ENCODE data around the gene CEND1. TPM values are rescaled to one million over a fixed set of nuclear protein-coding genes. Genes with fewer than 3 reads are reported as not detected.

Gene CEND1
- polyA plus RNA-seq, 1 experiment: 0.55 TPM

- Histone ChIP-seq H3K27ac (ENCODE audit: low read depth, low read length) (no peak overlapping the region), H3K27me3 (ENCODE audit: control insufficient read depth, insufficient read depth, low read length) (no peaks in the 10 kb centered on the region), H3K9me3 (ENCODE audit: control insufficient read depth, insufficient read depth, low read length) (no peaks in the 10 kb centered on the region; the same call in 1 of the 2 replicates), H3K4me3 (ENCODE audit: low read depth, low read length) (no peak overlapping the region)
- no peak for TF ChIP-seq CTCF (IDR thresholded peaks at IDR 0.05; ENCODE audit: low read depth, low read length)
- ChIA-PET CTCF (interaction anchor here (1.0 kb wide), 1 partner anchor 10 kb away, joined by 3 read pairs; no protein-coding TSS in a partner anchor), POLR2A (no interaction called here)
- DNase-seq (ENCODE audit: low read depth, low spot score): no peak
These were observed 16.1 kb downstream of the CEND1 start for GRCh38 chr11:773830-774229.

- DNase-seq (ENCODE audit: low read depth, low spot score): no peak
- CTCF ChIA-PET: interaction anchor here (1.0 kb wide), 1 partner anchor 10 kb away, joined by 3 read pairs; no protein-coding TSS in a partner anchor
These were observed 16.5 kb downstream of the CEND1 start for GRCh38 chr11:773425-773824.

GRCh38 chr11:772429-773390 lies 17.2 kb downstream of the CEND1 start:
- ChIA-PET CTCF (no interaction called here), POLR2A (no interaction called here)
- Histone ChIP-seq H3K27ac (ENCODE audit: low read depth, low read length) (no peak overlapping the region), H3K4me3 (ENCODE audit: low read depth, low read length) (no peak overlapping the region), H3K9me3 (ENCODE audit: control insufficient read depth, insufficient read depth, low read length) (no peaks in the 10 kb centered on the region; the same call in 1 of the 2 replicates), H3K27me3 (ENCODE audit: control insufficient read depth, insufficient read depth, low read length) (no peaks in the 10 kb centered on the region)
- TF ChIP-seq CTCF (IDR thresholded peaks at IDR 0.05; ENCODE audit: low read depth, low read length): no peak
- DNase-seq (ENCODE audit: low read depth, low spot score): no peak

More at GRCh38 chr11:773425-773824, 16.5 kb downstream of the CEND1 start:
- H3K27ac ChIP-seq (ENCODE audit: low read depth, low read length): no peak overlapping the region
- no peaks in the 10 kb centered on the region; the same call in 1 of the 2 replicates for H3K9me3 ChIP-seq (ENCODE audit: control insufficient read depth, insufficient read depth, low read length)
- TF ChIP-seq CTCF (IDR thresholded peaks at IDR 0.05; ENCODE audit: low read depth, low read length): no peak
- no peaks in the 10 kb centered on the region for H3K27me3 ChIP-seq (ENCODE audit: control insufficient read depth, insufficient read depth, low read length)
- POLR2A ChIA-PET: no interaction called here
- H3K4me3 ChIP-seq (ENCODE audit: low read depth, low read length): no peak overlapping the region

GRCh38 chr11:771617-772204 lies 18.2 kb downstream of the CEND1 start:
- CTCF ChIA-PET: no interaction called here
- Histone ChIP-seq H3K27me3 (ENCODE audit: control insufficient read depth, insufficient read depth, low read length) (no peaks in the 10 kb centered on the region), H3K27ac (ENCODE audit: low read depth, low read length) (no peak overlapping the region), H3K9me3 (ENCODE audit: control insufficient read depth, insufficient read depth, low read length) (no peaks in the 10 kb centered on the region; the same call in 1 of the 2 replicates), H3K4me3 (ENCODE audit: low read depth, low read length) (no peak overlapping the region)
- TF ChIP-seq CTCF (IDR thresholded peaks at IDR 0.05; ENCODE audit: low read depth, low read length): no peak
- POLR2A ChIA-PET: no interaction called here
- no peak for DNase-seq (ENCODE audit: low read depth, low spot score)

Data from AG04450 (cell line).